Germinal center (tissue), 1 donor: Measurements from ENCODE around the gene CNRIP1.
A peak's percentile ranks its signal among the peaks of the same experiment; 100 is the strongest.

Experiments used
- DNase-seq: peaks from one replicate; pipeline ENCODE4 v3.0.0; 2012; ENCODE audit warnings: mixed read lengths, low spot score

Gene CNRIP1

GRCh38 chr2:68292108-68292710 lies 27.5 kb downstream of the CNRIP1 start:
- peak; percentile 25 for DNase-seq

DNA sequence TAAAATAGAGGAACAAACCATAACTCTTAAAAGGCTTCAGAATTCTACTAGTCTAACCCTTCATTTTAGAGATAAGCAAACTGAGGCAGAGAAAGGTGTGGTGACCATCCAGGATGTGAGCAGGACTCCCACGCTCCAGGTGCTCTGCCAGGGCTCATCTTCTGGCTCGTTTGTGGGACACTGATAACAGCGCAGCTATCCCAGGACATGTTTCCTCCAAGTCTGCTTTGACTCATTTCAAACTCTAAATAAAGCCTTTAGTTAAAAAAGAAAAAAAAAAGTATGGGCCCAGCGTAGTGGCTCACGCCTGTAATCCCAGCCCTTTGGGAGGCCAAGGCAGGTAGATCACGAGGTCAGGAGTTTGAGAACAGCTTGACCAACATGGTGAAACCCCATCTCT lies 28.4 kb downstream of the CNRIP1 start:
- DNase-seq, result no peak

DNA sequence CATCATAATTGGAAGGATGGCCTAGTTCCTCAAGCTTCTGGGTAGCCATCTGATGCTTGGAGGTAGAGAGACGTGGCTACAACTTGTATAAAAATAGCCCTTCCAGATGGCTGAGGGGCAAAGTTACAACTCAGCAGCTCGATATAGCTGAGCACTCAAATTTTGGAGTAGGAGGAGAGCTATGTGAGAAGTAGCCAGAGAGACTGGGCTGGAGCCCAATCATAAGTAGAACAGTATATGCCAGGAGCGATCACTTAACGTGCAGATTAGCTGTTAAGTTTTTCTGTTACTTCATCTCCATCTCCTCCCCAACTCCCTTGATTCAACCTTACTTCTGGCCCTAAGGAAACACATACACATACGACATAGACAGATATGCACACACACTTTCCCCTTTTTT lies 28.8 kb downstream of the CNRIP1 start:
- no peak for DNase-seq

DNA sequence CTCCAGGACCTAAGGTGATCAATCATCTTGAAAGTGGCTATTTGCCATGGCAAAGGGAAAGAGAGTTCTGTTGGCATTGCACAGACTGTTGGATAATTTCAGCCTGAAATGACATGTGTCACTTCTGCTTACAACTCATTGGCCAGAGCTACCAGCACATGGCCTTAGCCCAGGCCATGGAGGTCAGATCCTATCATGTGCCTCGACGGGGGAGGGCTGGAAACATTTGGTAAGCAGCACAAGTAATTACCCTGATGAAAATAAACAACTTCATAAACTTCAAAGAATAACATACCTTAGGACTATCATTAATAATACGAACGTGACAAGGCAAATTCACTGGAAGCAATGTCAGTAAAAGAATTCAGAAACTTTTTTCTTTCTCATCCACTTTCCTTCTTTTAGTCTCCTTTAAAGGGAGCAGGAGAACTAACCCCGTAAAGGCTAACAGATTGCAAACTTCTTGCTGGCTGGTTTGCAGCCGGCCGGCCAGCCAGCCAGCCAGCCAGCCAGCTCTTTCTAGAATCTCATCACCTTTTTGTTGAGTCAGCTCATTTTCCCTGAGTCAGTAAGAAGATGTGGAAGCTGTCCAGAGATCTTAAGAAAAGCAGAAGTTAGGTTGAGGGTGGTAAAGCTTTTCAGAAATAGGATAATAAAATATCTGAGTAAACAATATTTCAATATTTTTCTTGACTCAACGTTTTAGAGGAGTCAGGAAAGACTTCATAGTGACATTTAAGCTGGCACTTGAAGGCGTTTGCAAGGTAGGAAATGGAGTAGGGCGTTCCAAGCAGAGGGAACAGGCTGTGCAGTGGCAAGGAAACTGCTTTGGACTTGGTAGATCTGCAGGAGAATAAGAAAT lies 31.9 kb downstream of the CNRIP1 start:
- DNase-seq, result no peak

DNA sequence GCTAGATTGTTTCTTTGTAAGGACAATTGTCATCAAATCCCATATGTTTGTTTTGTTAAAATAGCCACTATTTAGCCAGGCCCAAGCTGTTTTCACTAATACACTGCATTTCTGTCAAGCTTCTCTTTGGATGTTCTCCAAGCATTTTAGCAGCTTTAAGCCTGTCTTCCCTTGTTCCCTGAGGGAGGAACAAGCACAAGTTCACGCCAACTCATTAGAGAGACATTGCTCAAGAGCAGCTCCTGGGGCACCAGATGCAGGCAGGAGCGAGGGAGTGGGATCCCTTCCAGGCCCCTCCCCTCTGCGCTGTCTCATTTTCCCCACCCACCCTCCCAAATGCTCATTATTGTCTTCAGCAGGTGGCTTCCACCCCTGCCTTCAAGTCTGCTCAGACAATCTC lies 34.9 kb downstream of the CNRIP1 start:
- DNase-seq, result no peak

DNA sequence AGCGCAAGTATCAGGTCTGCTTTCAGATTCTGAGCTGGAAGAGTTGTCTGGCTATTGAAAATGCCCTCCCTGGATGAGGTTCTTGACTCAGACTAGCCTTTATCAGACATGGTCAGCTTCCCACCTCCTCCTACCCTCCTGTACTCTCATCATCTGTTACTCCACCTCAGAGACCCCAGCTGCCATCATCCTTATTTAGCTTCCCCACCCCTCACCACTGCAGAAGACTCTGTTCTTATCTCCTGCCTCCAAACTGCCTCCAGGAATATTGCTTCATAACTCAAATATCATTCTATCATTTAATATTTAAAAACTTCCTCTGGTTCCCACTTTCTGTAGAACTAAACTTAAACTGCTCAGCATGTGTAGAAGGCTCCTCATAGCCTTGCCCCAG lies 36.3 kb downstream of the CNRIP1 start:
- DNase-seq, result no peak

DNA sequence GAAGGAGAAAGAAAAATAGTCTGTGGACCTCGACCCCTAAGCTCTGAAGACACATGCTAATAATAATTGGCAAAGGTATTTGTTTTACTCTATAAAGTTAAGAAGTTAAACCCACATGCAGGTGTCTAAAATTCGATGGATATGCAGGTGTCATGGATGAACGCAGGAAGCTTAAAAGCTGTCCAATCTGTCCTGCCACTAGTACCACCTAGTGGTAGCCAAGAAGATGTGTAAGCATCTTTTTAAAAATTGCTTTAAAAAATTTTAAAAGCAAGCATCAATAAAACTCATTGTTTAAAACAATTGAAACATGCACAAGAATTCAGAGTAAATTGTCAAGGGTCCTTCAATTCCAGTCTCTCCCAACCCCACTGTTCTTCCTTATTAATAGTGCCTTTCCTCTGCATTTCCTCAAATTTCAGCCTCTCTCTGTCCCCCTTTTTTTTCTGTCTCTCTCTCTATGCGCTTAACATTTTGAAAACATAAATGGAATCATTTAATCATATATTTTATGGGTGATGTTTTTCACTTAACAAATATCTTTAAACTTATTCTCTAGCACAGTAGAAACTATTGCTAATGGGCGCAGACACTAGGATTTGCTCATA lies 36.8 kb downstream of the CNRIP1 start:
- peak; percentile 67 for DNase-seq

DNA sequence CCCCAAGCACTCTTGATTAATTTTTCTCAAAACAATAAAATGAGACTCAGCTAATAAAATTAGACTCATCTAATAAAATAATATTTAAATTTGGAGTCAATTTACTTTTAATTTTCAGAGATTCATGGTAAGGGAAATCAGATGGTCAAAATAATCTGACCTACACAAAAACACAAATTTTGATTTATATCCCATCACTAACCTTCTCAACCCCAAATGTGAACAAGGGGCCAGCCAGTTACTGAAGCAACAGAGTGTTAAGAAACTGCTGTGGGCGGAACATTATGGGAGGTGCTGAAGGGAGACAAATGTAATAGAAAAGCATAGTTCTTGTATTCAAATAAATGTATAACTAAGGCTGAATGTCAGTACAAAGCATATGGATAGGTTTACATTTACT lies 39.0 kb downstream of the CNRIP1 start:
- no peak for DNase-seq

- no peak for DNase-seq
Observed at GRCh38 chr2:68280348-68280747, 39.4 kb downstream of the CNRIP1 start.

- DNase-seq, result no peak
Observed at GRCh38 chr2:68279691-68280090, 40.1 kb downstream of the CNRIP1 start.

DNA sequence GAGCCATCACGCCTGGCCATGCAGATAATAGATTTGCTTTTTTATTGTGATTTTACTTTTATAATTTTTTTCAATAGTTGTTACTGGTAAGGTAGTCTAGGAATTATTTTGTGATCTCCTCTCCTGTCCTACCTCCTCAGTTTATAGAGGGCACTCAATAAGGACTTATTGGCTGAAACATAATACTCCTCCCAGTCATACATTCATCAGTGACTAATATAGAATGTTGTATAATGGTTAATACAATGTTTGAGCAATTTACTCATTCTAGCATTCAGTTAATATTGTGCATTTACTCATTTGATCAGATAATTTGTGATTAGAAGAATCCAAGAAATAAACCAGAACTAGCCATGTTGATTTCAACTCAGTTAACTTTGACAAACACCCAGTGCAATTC lies 41.6 kb downstream of the CNRIP1 start:
- DNase-seq, result no peak

GRCh38 chr2:68274022-68274421 lies 45.7 kb downstream of the CNRIP1 start:
- no peak for DNase-seq

GRCh38 chr2:68272246-68272994 lies 47.3 kb downstream of the CNRIP1 start:
- no peak for DNase-seq

GRCh38 chr2:68266655-68267054 lies 53.1 kb downstream of the CNRIP1 start:
- no peak for DNase-seq

GRCh38 chr2:68263632-68264031 lies 56.1 kb downstream of the CNRIP1 start:
- DNase-seq, result no peak

GRCh38 chr2:68258851-68259250 lies 60.9 kb downstream of the CNRIP1 start:
- no peak for DNase-seq

GRCh38 chr2:68256093-68256450 lies 63.7 kb downstream of the CNRIP1 start:
- DNase-seq, result no peak

DNA sequence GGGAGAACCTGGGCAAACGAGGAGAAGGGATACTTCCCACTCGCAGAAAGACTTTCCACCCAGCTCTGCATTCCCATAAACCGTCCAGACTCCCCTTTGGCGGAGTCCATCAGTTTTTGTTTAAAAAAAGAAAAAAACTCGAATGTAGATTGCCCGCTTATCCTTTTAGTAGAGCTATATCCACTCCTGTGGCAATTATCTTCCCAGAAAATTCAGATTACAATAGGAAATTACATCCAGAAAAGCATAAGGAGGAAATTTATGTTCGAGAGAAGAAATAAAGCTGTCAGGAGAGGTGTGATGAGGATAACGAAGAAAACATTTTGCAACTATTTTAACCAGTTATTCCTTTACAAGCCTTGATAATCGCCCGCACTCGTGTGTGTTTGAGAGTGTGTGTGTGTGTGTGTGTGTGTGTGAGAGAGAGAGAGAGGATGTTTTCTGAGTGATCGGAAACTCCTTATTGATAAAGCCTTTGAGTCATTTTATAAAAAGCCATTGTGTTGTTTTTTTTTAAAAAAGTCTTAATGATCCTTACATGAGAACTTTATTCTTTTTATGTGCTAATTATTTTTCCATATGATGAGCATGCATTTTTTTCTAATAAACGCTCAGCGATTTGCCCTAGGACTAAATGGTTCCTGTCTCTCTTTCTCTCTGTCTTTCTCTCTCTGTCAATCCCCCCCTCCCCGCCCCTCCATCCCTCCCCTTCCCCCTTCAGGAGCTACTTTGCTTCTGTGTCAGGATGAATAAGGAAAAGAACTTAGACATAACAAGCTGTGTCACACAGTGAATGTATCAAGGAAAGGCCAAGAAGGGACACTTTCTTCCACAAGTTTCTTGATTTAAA lies 66.3 kb downstream of the CNRIP1 start:
- no peak for DNase-seq

- DNase-seq, result peak; percentile 93
Observed at GRCh38 chr2:68252400-68253218, 67.1 kb downstream of the CNRIP1 start, which contains the start of gene PPP3R1. PPP3R1 (minus strand) TSS chr2:68252532; CDS start chr2:68252127, 405 bp downstream.

DNA sequence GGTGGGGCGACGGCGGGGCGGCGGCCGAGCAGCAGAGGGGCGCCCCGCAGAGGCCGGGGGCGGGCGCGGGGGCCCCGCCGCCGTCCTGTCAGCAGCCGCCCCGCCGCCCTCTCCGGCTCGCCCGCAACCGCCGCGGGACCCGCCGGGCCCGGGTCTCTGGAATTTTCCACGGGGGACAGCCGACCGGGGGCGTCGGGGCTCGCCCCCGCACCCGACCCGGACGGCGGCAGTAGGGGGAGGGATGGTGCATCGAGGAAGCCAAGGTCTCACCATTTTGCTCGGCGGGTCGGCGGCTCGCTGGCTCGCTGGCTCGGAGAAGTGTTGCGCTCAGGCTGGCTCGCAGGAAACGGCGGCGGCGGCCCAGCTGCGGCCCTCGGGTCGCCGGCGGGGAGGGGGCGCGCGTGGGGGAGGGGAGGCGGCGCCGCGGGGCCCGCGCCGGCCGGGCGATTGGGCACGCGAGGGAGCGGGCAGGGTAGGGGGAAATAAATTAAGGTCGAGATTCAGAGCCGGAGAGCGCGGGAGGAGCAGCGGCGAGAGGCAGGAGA lies 67.8 kb downstream of the CNRIP1 start:
- DNase-seq, result peak; percentile 47
